Transverse colon (tissue), 4 donors: ENCODE data around the gene MDFI. TPM values are rescaled to one million over a fixed set of nuclear protein-coding genes. Genes with fewer than 3 reads are reported as not detected.

Experiments
- DNase-seq: peaks from one replicate; pipeline ENCODE4 v3.0.0-alpha.2; 2019
- H3K27ac ChIP-seq, 4 donors: fragments of 200-600 bp; sonication (generic); 2 replicates each; pipeline ENCODE4 v1.5.1; 2016 to 2018; ENCODE audit warnings: inconsistent platforms in 4 of 4
- H3K27me3 ChIP-seq: fragments of 200-600 bp; sonication (generic); 2 replicates; pipeline ENCODE4 v1.5.1; 2017; ENCODE audit warnings: inconsistent platforms
- H3K36me3 ChIP-seq, 4 donors: fragments of 200-600 bp; sonication (generic); 2 replicates each; pipeline ENCODE4 v1.5.1; 2017 to 2019; ENCODE audit warnings: inconsistent platforms in 4 of 4
- H3K4me1 ChIP-seq, 4 donors: fragments of 200-600 bp; sonication (generic); 2 replicates each; pipeline ENCODE4 v1.5.1; 2017 to 2020; ENCODE audit warnings: inconsistent platforms in 4 of 4
- H3K4me3 ChIP-seq, 4 donors: fragments of 200-600 bp; sonication (generic); 1 replicate in 1 of 4; 2 replicates in 3 of 4; pipeline versions ENCODE4 v1.5.1 to v1.6.1; 2017 to 2019; ENCODE audit warnings: inconsistent platforms in 4 of 4
- H3K9me3 ChIP-seq, 2 donors: fragments of 200-600 bp; sonication (generic); 2 replicates each; pipeline ENCODE4 v1.5.1; 2017 to 2019; ENCODE audit warnings: inconsistent platforms in 2 of 2
- EP300 ChIP-seq: sonication (generic); formaldehyde crosslinking; IDR thresholded peaks from one replicate; pipeline ENCODE4 v1.6.1; 2017; ENCODE audit warnings: antibody characterized with exemption, low read depth
- POLR2A ChIP-seq: fragments of 450-650 bp; IDR thresholded peaks from one replicate; pipeline ENCODE4 v1.6.1; 2016; ENCODE audit warnings: antibody characterized with exemption, mild to moderate bottlenecking, moderate library complexity
- POLR2AphosphoS5 ChIP-seq, 3 donors: sonication (generic); formaldehyde crosslinking; IDR thresholded peaks; one replicate each; pipeline ENCODE4 v1.6.1; 2016; ENCODE audit warnings: antibody characterized with exemption in 3 of 3
- WGBS, 2 donors: methylation state at CpG; one replicate each; pipeline ENCODE4 v1.1.5; 2018; ENCODE audit warnings: low coverage in 1 of 2; 5-methylcytosine and 5-hydroxymethylcytosine counted together
- in situ Hi-C, 4 donors: fragments of 200-750 bp; cut with MboI; loops; one replicate each; pipeline versions ENCODE4 v1.15.0 to v1.15.1; 2017; ENCODE audit warnings: low sequenced_read_pairs in 3 of 4, low pct_ligation_motif_present in 1 of 4, low pct_unique_long_range_greater_than_20kb in 1 of 4
- intact Hi-C: fragments of 100-400 bp; cut with DNase I; formaldehyde crosslinking; loops from one replicate; pipeline ENCODE4 v1.15.1; 2023; ENCODE audit warnings: low total_unique reads
- total RNA-seq, 4 donors: library from RNA; depleted of rRNA; stranded (reverse); fragments of >200 nt; gene quantifications; one replicate each; pipeline ENCODE4 v1.1.0, GENCODE V29; 2016
- TF ChIP-seq, protein P1 (sequence below), 5 experiments: fragments of 200-600 bp in 3 of 5; fragments of 450-650 bp in 2 of 5; sonication (generic) in 3 of 5; IDR thresholded peaks; 1 replicate in 2 of 5; 2 replicates in 3 of 5; pipeline ENCODE4 v1.5.1; 2016 to 2017; ENCODE audit warnings: antibody characterized with exemption in 5 of 5, inconsistent platforms in 3 of 5, mild to moderate bottlenecking in 2 of 5, moderate library complexity in 1 of 5

MDFI gene
- total RNA-seq, 4 donors from 2014 or later = 2.1 to 2.2 TPM; not detected in 2

DNA sequence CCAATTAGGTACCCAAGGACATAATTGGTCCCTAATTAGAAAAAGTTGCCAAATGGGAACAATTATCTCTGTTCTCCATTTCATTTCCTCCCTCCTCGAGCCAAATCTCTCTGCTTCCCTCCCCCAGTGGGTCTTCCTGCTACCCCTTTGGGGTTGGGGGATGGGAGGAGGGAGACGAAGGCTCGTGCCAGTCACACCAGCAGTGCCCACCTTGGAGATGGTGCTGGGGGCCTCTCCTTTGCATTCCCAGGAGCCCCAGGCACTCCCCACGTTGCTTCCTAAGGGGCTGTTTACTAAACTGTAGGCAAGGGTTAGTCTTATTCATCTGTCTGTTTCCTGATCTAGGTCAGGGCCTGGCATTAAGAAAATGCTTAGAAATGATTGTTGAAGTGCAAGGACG, 33.1 kb downstream of the MDFI start:
- H3K27ac ChIP-seq = no peak overlapping the region
- no peaks in the 10 kb centered on the region for H3K9me3 ChIP-seq
- WGBS, 2 donors = 45 to 66% methylated on average over 3 to 5 of the region's 5 CpGs
- DNase-seq = no peak
- no peaks in the 10 kb centered on the region for H3K27me3 ChIP-seq
- no peak overlapping the region for H3K4me3 ChIP-seq
- TF ChIP-seq EP300 = no peak
- no peak for TF ChIP-seq POLR2A
- TF ChIP-seq, protein P1, sequence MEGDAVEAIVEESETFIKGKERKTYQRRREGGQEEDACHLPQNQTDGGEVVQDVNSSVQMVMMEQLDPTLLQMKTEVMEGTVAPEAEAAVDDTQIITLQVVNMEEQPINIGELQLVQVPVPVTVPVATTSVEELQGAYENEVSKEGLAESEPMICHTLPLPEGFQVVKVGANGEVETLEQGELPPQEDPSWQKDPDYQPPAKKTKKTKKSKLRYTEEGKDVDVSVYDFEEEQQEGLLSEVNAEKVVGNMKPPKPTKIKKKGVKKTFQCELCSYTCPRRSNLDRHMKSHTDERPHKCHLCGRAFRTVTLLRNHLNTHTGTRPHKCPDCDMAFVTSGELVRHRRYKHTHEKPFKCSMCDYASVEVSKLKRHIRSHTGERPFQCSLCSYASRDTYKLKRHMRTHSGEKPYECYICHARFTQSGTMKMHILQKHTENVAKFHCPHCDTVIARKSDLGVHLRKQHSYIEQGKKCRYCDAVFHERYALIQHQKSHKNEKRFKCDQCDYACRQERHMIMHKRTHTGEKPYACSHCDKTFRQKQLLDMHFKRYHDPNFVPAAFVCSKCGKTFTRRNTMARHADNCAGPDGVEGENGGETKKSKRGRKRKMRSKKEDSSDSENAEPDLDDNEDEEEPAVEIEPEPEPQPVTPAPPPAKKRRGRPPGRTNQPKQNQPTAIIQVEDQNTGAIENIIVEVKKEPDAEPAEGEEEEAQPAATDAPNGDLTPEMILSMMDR (IDR thresholded peaks at IDR 0.05) = no peak
- no peak for TF ChIP-seq POLR2AphosphoS5 (IDR thresholded peaks at IDR 0.05)
- in situ Hi-C loops (loop anchor here in 1 of 4 donors (10.0 kb wide), 1 partner anchor 77 kb away; no protein-coding TSS in a partner anchor), intact Hi-C loops (no loop called here)
- H3K36me3 ChIP-seq = no peaks in the 10 kb centered on the region
- no peaks in the 10 kb centered on the region for H3K4me1 ChIP-seq

DNA sequence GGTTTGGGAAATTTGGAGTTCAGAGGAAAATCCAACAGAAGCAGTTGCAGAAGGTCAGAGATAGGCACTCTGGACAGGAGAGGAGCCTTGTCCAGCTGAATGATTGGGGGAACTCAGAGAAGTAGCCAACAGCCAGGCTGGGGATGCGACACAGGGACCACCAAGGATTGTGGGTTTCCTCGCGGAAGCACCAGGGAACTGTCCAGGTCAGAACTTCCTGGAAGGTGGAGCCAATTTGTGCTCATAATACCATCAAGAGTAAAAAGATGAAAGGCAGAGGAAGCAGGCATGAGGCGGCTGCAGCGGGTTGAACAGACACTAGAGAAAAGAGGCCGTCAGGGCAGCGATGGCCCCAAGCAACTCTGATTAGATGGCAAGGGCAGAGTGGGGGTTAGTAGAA, 33.7 kb downstream of the MDFI start:
- Histone ChIP-seq H3K4me3 (no peak overlapping the region), H3K27me3 (no peaks in the 10 kb centered on the region), H3K4me1 (no peaks in the 10 kb centered on the region), H3K36me3 (no peaks in the 10 kb centered on the region), H3K9me3 (no peaks in the 10 kb centered on the region), H3K27ac (no peak overlapping the region)
- TF ChIP-seq, protein P1 (IDR thresholded peaks at IDR 0.05) = no peak
- TF ChIP-seq POLR2AphosphoS5 (IDR thresholded peaks at IDR 0.05) = no peak
- TF ChIP-seq POLR2A = no peak
- TF ChIP-seq EP300 = no peak
- in situ Hi-C loops = loop anchor here in 1 of 4 donors (10.0 kb wide), 1 partner anchor 77 kb away; no protein-coding TSS in a partner anchor
- no peak for DNase-seq
- WGBS, 2 donors = 81 to 85% methylated on average over 5 to 7 of the region's 7 CpGs
- intact Hi-C loops = no loop called here

DNA sequence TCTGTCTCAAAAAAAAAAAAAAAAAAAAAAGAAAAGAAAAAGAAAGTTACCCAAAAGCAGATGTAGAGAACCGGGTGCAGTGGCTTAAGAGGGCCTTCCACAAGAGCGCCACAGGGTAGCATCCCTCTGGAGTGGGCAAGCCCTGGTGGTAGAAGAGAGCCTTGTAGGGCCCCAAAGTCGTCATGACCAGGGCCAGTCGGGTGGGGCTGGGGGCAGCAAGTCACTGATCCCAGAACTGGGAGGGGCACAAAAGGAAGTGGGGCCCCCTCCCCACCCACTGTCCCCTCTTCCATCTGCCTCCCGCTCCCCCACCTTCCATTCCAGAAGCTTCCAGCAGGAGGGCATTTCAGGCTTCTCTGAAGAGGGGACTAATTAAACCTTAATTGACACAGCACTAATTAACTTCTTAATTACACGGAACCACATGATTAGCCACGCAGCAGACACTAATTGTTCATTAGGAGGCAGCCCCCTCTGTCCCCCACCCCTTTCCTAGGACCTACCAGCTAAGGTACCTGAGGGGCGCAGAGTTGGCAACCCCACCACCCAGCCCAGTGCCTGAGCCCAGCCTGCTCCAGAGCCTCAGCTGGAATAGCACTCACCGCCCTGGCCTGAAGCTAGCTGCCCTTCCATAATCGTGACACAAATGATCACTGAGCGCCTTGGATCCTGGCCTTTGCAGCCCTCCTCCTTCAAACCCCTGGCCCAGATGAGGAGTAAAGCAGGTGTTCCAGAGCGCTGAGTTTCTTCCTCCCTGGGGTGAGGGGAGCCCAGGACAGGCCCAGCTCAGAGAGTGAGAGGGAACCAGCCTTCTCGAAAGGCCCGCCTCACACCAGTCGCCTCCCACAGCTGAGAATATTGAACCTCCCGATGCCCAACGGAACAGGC, 34.8 kb downstream of the MDFI start:
- Histone ChIP-seq H3K27ac (no peak overlapping the region), H3K4me1 (no peaks in the 10 kb centered on the region), H3K36me3 (no peaks in the 10 kb centered on the region), H3K9me3 (no peaks in the 10 kb centered on the region), H3K4me3 (no peak overlapping the region), H3K27me3 (no peaks in the 10 kb centered on the region)
- in situ Hi-C loops = loop anchor here in 1 of 4 donors (10.0 kb wide), 1 partner anchor 78 kb away; no protein-coding TSS in a partner anchor
- no peak for DNase-seq
- no peak for TF ChIP-seq EP300
- no peak for TF ChIP-seq POLR2AphosphoS5 (IDR thresholded peaks at IDR 0.05)
- TF ChIP-seq, protein P1 (IDR thresholded peaks at IDR 0.05) = no peak
- no peak for TF ChIP-seq POLR2A
- WGBS, 2 donors = 87 to 90% methylated on average over 3 to 17 of the region's 17 CpGs
- intact Hi-C loops = no loop called here

DNA sequence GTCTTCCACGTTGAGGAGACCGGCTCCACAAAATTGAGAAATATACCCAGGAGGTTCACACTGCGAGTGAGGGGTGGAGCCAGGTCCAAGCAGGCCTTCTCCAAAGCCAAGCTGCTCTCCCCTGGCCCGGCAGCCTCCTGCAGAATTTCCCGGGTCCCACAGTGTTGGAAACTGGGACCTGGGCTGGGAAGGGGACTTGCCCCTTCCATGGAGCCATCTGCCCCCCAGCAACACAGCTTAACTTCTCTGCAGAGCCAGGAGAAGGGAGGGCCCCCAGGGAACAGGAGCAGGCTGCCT, 35.4 kb downstream of the MDFI start:
- DNase-seq = no peak
- 69% methylated on average over 5 of the region's 5 CpGs; no CpG with 5 or more reads in 1 of the 2 donors for WGBS, 2 donors
- Histone ChIP-seq H3K9me3 (no peaks in the 10 kb centered on the region), H3K36me3 (no peaks in the 10 kb centered on the region), H3K4me1 (no peaks in the 10 kb centered on the region), H3K4me3 (no peak overlapping the region), H3K27ac (no peak overlapping the region), H3K27me3 (no peaks in the 10 kb centered on the region)
- in situ Hi-C loops = loop anchor here in 1 of 4 donors (10.0 kb wide), 1 partner anchor 79 kb away; no protein-coding TSS in a partner anchor
- intact Hi-C loops = no loop called here
- TF ChIP-seq, protein P1 (IDR thresholded peaks at IDR 0.05) = no peak
- no peak for TF ChIP-seq POLR2A
- no peak for TF ChIP-seq EP300
- no peak for TF ChIP-seq POLR2AphosphoS5 (IDR thresholded peaks at IDR 0.05)
